Panc1 (cell line): ENCODE measurements around the gene ADAMTSL3.

Experiments
- POLR2AphosphoS5 ChIP-seq: IDR thresholded peaks from 2 replicates; pipeline ENCODE4 v1.6.1; 2012; ENCODE audit warnings: mild to moderate bottlenecking, low read depth, low read length, moderate library complexity
- SIN3A ChIP-seq: IDR thresholded peaks from 2 replicates; pipeline ENCODE4 v1.6.1; 2012; ENCODE audit warnings: low read depth, mild to moderate bottlenecking, low read length, moderate library complexity, borderline replicate concordance; ENCODE audit not compliant: insufficient read depth
- TCF7L2 ChIP-seq: IDR thresholded peaks from 2 replicates; pipeline ENCODE4 v1.6.1; 2011; ENCODE audit warnings: mild to moderate bottlenecking, low read depth, low read length, inconsistent platforms
- TF ChIP-seq, protein P1 (sequence below): fragments of 450-650 bp; IDR thresholded peaks from 2 replicates; pipeline ENCODE4 v1.5.1; 2017; ENCODE audit warnings: mild to moderate bottlenecking
- TF ChIP-seq, protein P2 (sequence below), 2 experiments: IDR thresholded peaks; 2 replicates each; pipeline ENCODE4 v1.6.1; 2011 to 2012; ENCODE audit warnings: low read depth in 2 of 2, control low read depth in 1 of 2, low read length in 1 of 2, mild to moderate bottlenecking in 1 of 2, moderate library complexity in 1 of 2; ENCODE audit not compliant: insufficient read depth in 1 of 2

DNA sequence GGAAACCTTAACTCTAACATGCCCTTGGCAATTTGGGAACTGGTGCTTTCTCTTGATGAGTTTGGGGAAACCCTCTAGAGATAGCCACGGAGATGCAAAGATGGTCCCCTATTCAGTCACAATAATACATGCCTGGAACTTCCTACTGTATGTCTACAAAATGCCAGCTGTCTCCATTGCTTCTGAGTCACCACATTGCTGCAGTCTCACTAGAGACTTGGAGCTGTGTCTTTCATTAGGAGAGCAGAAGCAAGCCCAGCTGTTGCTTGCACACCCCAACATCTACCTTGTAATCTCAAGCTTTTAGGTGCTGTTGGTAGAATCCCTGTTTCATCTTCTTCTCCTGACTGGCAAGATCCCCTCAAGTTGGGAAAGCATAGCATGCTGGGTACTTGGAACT lies 261.0 kb downstream of the ADAMTSL3 start:
- TF ChIP-seq, protein P1, sequence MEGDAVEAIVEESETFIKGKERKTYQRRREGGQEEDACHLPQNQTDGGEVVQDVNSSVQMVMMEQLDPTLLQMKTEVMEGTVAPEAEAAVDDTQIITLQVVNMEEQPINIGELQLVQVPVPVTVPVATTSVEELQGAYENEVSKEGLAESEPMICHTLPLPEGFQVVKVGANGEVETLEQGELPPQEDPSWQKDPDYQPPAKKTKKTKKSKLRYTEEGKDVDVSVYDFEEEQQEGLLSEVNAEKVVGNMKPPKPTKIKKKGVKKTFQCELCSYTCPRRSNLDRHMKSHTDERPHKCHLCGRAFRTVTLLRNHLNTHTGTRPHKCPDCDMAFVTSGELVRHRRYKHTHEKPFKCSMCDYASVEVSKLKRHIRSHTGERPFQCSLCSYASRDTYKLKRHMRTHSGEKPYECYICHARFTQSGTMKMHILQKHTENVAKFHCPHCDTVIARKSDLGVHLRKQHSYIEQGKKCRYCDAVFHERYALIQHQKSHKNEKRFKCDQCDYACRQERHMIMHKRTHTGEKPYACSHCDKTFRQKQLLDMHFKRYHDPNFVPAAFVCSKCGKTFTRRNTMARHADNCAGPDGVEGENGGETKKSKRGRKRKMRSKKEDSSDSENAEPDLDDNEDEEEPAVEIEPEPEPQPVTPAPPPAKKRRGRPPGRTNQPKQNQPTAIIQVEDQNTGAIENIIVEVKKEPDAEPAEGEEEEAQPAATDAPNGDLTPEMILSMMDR, result no peak
- TF ChIP-seq SIN3A (no peak), TCF7L2 (no peak), POLR2AphosphoS5 (no peak)
- TF ChIP-seq, protein P2, sequence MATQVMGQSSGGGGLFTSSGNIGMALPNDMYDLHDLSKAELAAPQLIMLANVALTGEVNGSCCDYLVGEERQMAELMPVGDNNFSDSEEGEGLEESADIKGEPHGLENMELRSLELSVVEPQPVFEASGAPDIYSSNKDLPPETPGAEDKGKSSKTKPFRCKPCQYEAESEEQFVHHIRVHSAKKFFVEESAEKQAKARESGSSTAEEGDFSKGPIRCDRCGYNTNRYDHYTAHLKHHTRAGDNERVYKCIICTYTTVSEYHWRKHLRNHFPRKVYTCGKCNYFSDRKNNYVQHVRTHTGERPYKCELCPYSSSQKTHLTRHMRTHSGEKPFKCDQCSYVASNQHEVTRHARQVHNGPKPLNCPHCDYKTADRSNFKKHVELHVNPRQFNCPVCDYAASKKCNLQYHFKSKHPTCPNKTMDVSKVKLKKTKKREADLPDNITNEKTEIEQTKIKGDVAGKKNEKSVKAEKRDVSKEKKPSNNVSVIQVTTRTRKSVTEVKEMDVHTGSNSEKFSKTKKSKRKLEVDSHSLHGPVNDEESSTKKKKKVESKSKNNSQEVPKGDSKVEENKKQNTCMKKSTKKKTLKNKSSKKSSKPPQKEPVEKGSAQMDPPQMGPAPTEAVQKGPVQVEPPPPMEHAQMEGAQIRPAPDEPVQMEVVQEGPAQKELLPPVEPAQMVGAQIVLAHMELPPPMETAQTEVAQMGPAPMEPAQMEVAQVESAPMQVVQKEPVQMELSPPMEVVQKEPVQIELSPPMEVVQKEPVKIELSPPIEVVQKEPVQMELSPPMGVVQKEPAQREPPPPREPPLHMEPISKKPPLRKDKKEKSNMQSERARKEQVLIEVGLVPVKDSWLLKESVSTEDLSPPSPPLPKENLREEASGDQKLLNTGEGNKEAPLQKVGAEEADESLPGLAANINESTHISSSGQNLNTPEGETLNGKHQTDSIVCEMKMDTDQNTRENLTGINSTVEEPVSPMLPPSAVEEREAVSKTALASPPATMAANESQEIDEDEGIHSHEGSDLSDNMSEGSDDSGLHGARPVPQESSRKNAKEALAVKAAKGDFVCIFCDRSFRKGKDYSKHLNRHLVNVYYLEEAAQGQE (IDR thresholded peaks at IDR 0.05; ENCODE audit: insufficient read depth in 1 of 2, low read depth in 2 of 2, low read length in 1 of 2), result no peak
